Measurements from ENCODE around the gene LAMA5.

DNA sequence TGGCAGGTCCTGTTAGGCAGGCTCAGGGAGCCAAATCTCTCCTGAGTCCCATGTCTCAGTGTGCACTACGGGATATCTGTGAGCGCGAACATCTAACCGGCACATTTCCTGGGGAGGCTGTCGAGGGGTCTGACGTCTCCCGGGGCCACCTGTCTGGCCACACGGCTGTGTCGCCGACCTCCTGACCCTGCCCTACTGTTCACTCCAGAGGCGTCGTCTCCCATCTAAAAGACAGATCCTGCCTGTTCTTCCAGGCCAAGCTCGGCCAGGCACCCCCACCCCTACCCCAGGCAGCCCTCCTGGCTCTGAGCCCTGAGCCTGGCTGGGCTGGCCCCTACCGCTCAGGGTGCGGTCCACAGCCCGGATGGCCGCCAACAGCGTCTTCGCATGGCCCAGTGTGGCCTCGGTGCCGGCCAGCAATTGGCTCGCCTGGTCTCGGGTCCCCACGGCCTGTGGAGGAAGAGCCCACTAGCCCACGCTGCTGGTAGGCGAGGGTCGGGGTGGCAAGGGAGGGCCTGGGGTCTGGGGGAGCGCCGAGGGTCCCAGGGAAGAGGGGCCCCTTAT lies 47.7 kb downstream of the LAMA5 start:
- TF ChIP-seq POLR2A (IDR thresholded peaks at IDR 0.05) (no peak), POLR2AphosphoS5 (IDR thresholded peaks at IDR 0.05; ENCODE audit: insufficient read depth in 1 of 2, low read depth in 1 of 2) (no peak)
- TF ChIP-seq, protein P1, sequence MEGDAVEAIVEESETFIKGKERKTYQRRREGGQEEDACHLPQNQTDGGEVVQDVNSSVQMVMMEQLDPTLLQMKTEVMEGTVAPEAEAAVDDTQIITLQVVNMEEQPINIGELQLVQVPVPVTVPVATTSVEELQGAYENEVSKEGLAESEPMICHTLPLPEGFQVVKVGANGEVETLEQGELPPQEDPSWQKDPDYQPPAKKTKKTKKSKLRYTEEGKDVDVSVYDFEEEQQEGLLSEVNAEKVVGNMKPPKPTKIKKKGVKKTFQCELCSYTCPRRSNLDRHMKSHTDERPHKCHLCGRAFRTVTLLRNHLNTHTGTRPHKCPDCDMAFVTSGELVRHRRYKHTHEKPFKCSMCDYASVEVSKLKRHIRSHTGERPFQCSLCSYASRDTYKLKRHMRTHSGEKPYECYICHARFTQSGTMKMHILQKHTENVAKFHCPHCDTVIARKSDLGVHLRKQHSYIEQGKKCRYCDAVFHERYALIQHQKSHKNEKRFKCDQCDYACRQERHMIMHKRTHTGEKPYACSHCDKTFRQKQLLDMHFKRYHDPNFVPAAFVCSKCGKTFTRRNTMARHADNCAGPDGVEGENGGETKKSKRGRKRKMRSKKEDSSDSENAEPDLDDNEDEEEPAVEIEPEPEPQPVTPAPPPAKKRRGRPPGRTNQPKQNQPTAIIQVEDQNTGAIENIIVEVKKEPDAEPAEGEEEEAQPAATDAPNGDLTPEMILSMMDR (IDR thresholded peaks at IDR 0.05): no peak

Data from vagina (tissue), 2 donors.